K562 (cell line): ENCODE measurements around the gene MTMR6. TPM values are rescaled to one million over a fixed set of nuclear protein-coding genes. Genes with fewer than 3 reads are reported as not detected.

Source experiments
- ATF1 ChIP-seq, 2 experiments: fragments of 450-650 bp in 1 of 2; IDR thresholded peaks; 2 replicates each; pipeline ENCODE4 v1.6.1; 2016; ENCODE audit warnings: missing compliant biosample characterization in 1 of 2, missing genetic modification characterization in 1 of 2
- CBX1 ChIP-seq: sonication (generic); IDR thresholded peaks from 2 replicates; pipeline ENCODE4 v1.6.1; 2016; ENCODE audit warnings: antibody characterized with exemption, low read depth, mild to moderate bottlenecking
- CC2D1A ChIP-seq: fragments of 450-650 bp; IDR thresholded peaks from 2 replicates; pipeline ENCODE4 v1.6.1; 2017; ENCODE audit warnings: mild to moderate bottlenecking
- KDM2B ChIP-seq: fragments of 250-450 bp; sonication (Bioruptor Pico); IDR thresholded peaks from 2 replicates; pipeline ENCODE4 v1.8.0; 2021; ENCODE audit warnings: mild to moderate bottlenecking, moderate library complexity
- POLR2G ChIP-seq: fragments of 200-400 bp; formaldehyde crosslinking; IDR thresholded peaks from 2 replicates; pipeline ENCODE4 v1.6.1; 2017; ENCODE audit warnings: low read depth, mild to moderate bottlenecking, antibody characterized with exemption, low read length, moderate library complexity
- RBM39 ChIP-seq: fragments of 200-400 bp; formaldehyde crosslinking; optimal IDR thresholded peaks from 2 replicates; pipeline ENCODE3; 2018; ENCODE audit warnings: low read depth, low read length
- RCOR1 ChIP-seq, 2 experiments: IDR thresholded peaks; 2 replicates each; pipeline ENCODE4 v1.6.1; 2012; ENCODE audit warnings: low read depth in 2 of 2, low read length in 2 of 2, borderline replicate concordance in 1 of 2, improper control_type of control experiment in 1 of 2
- SRF ChIP-seq, 2 experiments: fragments of 250-450, 450-650 bp in 1 of 2; sonication (Bioruptor Pico) in 1 of 2; sonication (generic) in 1 of 2; formaldehyde crosslinking; IDR thresholded peaks; 2 replicates each; pipeline versions ENCODE4 v1.5.0 to v1.5.1; 2020 to 2022; ENCODE audit warnings: mild to moderate bottlenecking in 1 of 2, missing genetic modification reagents in 1 of 2
- SUPT5H ChIP-seq: fragments of 450-650 bp; IDR thresholded peaks from 2 replicates; pipeline ENCODE4 v1.6.1; 2016
- TARDBP ChIP-seq: fragments of 450-650 bp; IDR thresholded peaks from 2 replicates; pipeline ENCODE4 v1.6.1; 2016
- XRCC3 ChIP-seq: fragments of 450-650 bp; IDR thresholded peaks from 2 replicates; pipeline ENCODE4 v1.6.1; 2017; ENCODE audit warnings: mild to moderate bottlenecking, moderate library complexity
- ZNF583 ChIP-seq: fragments of 250-450 bp; sonication (Bioruptor Pico); IDR thresholded peaks from 2 replicates; pipeline ENCODE4 v1.4.0; 2020
- polyA plus RNA-seq, 8 experiments: library from polyadenylated mRNA; depleted of rRNA in 4 of 8; stranded (reverse) in 5 of 8; unstranded in 3 of 8; fragments of >200 nt; fragmentation: Nextera tagmentation in 2 of 8; fragmentation: Illumina TruSeq in 1 of 8; extraction: Ambion mirVana in 2 of 8; extraction: Trizol in 1 of 8; gene quantifications; 2 replicates each; pipeline versions ENCODE4 v1.2.1 to v1.2.3, GENCODE V29; 2011 to 2014; ENCODE audit warnings: inconsistent platforms in 1 of 8, missing spikeins in 1 of 8
- total RNA-seq, 7 experiments: library from RNA; depleted of rRNA in 6 of 7; stranded (reverse); fragments of >200 nt in 6 of 7; fragmentation: Illumina TruSeq in 2 of 7; extraction: Trizol in 2 of 7; gene quantifications; 2 replicates each; pipeline versions ENCODE4 v1.2.1 to v1.2.3, GENCODE V29; 2011 to 2021; ENCODE audit warnings: low replicate concordance in 1 of 7
- TF ChIP-seq, protein P1 (sequence below): fragments of 200-800 bp; sonication (Bioruptor generic); IDR thresholded peaks from 2 replicates; pipeline ENCODE4 v1.6.1; 2017; ENCODE audit warnings: missing genetic modification characterization, missing compliant biosample characterization
- TF ChIP-seq, protein P2 (sequence below), 2 experiments: fragments of 450-650 bp; formaldehyde crosslinking in 1 of 2; IDR thresholded peaks; 2 replicates each; pipeline versions ENCODE4 v1.4.0 to v1.6.1; 2014 to 2020; ENCODE audit warnings: mild to moderate bottlenecking in 2 of 2, borderline replicate concordance in 1 of 2, low read depth in 1 of 2
- TF ChIP-seq, protein P3 (sequence below): sonication (generic); formaldehyde crosslinking; IDR thresholded peaks from 2 replicates; pipeline ENCODE4 v1.8.1; 2023; ENCODE audit warnings: mild to moderate bottlenecking, missing genetic modification reagents

MTMR6 gene
- total and polyA plus RNA-seq, 9 of the 15 experiments (the other 6 are each of a cell fraction or from before 2014, with no cell fraction given): 3.9 to 10.8 (median 7.7) TPM

- TF ChIP-seq, protein P1, sequence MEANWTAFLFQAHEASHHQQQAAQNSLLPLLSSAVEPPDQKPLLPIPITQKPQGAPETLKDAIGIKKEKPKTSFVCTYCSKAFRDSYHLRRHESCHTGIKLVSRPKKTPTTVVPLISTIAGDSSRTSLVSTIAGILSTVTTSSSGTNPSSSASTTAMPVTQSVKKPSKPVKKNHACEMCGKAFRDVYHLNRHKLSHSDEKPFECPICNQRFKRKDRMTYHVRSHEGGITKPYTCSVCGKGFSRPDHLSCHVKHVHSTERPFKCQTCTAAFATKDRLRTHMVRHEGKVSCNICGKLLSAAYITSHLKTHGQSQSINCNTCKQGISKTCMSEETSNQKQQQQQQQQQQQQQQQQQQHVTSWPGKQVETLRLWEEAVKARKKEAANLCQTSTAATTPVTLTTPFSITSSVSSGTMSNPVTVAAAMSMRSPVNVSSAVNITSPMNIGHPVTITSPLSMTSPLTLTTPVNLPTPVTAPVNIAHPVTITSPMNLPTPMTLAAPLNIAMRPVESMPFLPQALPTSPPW: peak; percentile 49; the same call in 1 of the 2 replicates
- TF ChIP-seq RBM39 (no peak), CC2D1A (0 out of 2 replicates have a peak, but pooled peaks have one; percentile 36), SRF (CRISPR knock-in tag; IDR thresholded peaks at IDR 0.05) (peak in 1 of 2 experiments; percentile 26; a peak in 1 of 4 replicates), ATF1 (CRISPR knock-in tag; IDR thresholded peaks at IDR 0.05) (no peak), ATF1 (tag; IDR thresholded peaks at IDR 0.05) (peak; percentile 45), ZNF583 (CRISPR knock-in tag) (no peak), SUPT5H (peak; percentile 66), CBX1 (no peak), XRCC3 (no peak), RCOR1 (IDR thresholded peaks at IDR 0.05; ENCODE audit: borderline replicate concordance in 1 of 2, low read depth in 2 of 2, low read length in 2 of 2) (peak in 1 of 2 experiments; percentile 24; a peak in 1 of 4 replicates), KDM2B (CRISPR knock-in tag) (no peak), POLR2G (peak; percentile 86), TARDBP (peak; percentile 27; the same call in 1 of the 2 replicates)
- TF ChIP-seq, protein P2, sequence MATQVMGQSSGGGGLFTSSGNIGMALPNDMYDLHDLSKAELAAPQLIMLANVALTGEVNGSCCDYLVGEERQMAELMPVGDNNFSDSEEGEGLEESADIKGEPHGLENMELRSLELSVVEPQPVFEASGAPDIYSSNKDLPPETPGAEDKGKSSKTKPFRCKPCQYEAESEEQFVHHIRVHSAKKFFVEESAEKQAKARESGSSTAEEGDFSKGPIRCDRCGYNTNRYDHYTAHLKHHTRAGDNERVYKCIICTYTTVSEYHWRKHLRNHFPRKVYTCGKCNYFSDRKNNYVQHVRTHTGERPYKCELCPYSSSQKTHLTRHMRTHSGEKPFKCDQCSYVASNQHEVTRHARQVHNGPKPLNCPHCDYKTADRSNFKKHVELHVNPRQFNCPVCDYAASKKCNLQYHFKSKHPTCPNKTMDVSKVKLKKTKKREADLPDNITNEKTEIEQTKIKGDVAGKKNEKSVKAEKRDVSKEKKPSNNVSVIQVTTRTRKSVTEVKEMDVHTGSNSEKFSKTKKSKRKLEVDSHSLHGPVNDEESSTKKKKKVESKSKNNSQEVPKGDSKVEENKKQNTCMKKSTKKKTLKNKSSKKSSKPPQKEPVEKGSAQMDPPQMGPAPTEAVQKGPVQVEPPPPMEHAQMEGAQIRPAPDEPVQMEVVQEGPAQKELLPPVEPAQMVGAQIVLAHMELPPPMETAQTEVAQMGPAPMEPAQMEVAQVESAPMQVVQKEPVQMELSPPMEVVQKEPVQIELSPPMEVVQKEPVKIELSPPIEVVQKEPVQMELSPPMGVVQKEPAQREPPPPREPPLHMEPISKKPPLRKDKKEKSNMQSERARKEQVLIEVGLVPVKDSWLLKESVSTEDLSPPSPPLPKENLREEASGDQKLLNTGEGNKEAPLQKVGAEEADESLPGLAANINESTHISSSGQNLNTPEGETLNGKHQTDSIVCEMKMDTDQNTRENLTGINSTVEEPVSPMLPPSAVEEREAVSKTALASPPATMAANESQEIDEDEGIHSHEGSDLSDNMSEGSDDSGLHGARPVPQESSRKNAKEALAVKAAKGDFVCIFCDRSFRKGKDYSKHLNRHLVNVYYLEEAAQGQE (IDR thresholded peaks at IDR 0.05; ENCODE audit: borderline replicate concordance): 0 out of 2 replicates have a peak, but pooled peaks have one; percentile 16
- TF ChIP-seq, protein P2 (CRISPR knock-in tag; IDR thresholded peaks at IDR 0.05; ENCODE audit: low read depth): 0 out of 2 replicates have a peak, but pooled peaks have one; percentile 29
- TF ChIP-seq, protein P3, sequence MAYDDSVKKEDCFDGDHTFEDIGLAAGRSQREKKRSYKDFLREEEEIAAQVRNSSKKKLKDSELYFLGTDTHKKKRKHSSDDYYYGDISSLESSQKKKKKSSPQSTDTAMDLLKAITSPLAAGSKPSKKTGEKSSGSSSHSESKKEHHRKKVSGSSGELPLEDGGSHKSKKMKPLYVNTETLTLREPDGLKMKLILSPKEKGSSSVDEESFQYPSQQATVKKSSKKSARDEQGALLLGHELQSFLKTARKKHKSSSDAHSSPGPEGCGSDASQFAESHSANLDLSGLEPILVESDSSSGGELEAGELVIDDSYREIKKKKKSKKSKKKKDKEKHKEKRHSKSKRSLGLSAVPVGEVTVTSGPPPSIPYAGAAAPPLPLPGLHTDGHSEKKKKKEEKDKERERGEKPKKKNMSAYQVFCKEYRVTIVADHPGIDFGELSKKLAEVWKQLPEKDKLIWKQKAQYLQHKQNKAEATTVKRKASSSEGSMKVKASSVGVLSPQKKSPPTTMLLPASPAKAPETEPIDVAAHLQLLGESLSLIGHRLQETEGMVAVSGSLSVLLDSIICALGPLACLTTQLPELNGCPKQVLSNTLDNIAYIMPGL (CRISPR knock-in tag): peak; percentile 58; the same call in 1 of the 2 replicates
Measured at GRCh38 chr13:25286969-25287961, at the start of gene MTMR6 (continued).
